ENCODE results near the gene GPR3. TPM values are rescaled to one million over a fixed set of nuclear protein-coding genes. Genes with fewer than 3 reads are reported as not detected.

The GPR3 gene
- total and polyA plus RNA-seq, 2 of the 13 experiments (the other 11 are each of a cell fraction or from before 2014, with no cell fraction given), result 1.00 to 2.6 TPM

DNA sequence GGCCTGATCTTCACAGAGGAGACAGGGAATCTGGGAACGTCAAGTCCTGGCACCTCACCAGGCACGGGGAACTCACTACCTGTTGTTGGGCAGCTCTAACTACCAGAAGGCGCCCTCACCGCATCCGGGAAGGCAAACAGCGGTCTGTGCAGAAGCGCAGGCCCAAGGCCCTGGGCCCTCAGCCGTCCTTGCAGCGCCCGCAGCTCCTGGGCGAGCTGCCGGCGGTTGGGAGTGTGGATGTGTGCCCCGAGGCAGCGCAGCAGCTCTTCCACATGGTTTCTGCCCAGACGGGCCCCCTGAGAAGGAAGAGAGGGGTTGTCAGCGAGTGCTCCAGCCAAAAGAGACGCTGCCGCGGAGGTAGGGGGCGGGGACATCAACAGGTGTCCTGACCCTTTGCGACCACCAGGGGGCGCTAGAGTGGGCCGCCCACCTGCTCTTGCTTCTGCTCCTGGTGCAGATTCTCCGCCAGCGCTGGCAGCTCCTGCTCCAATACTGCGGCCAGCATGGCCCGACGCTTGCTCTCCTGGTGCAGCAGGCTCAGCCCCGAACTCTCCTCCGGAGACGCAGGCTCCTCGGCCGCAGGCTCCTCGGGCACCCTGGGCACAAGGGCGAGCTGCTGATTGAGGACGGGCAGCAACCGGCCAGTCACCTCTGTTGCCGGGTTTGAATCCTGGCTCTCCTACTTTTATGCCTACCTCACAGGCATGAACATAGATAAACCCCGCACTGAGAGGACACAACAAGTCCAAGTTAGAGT is 35.0 kb upstream of the GPR3 start (continued):
- TF ChIP-seq SOX6 (IDR thresholded peaks at IDR 0.05), result no peak
- 0 out of 2 replicates have a peak, but pooled peaks have one; percentile 9 for TF ChIP-seq SOX6 (CRISPR knock-in tag; IDR thresholded peaks at IDR 0.05)
- TF ChIP-seq KLF16 (CRISPR knock-in tag; IDR thresholded peaks at IDR 0.05), result peak in 1 of 2 experiments; percentile 54; a peak in 1 of 4 replicates
- TF ChIP-seq RARG (CRISPR knock-in tag; IDR thresholded peaks at IDR 0.05; ENCODE audit: low read depth), result no peak
- no peak for TF ChIP-seq GZF1 (CRISPR knock-in tag; IDR thresholded peaks at IDR 0.05)
- TF ChIP-seq MED8 (CRISPR knock-in tag; IDR thresholded peaks at IDR 0.05; ENCODE audit: insufficient replicate concordance), result no peak
- TF ChIP-seq, protein P1, sequence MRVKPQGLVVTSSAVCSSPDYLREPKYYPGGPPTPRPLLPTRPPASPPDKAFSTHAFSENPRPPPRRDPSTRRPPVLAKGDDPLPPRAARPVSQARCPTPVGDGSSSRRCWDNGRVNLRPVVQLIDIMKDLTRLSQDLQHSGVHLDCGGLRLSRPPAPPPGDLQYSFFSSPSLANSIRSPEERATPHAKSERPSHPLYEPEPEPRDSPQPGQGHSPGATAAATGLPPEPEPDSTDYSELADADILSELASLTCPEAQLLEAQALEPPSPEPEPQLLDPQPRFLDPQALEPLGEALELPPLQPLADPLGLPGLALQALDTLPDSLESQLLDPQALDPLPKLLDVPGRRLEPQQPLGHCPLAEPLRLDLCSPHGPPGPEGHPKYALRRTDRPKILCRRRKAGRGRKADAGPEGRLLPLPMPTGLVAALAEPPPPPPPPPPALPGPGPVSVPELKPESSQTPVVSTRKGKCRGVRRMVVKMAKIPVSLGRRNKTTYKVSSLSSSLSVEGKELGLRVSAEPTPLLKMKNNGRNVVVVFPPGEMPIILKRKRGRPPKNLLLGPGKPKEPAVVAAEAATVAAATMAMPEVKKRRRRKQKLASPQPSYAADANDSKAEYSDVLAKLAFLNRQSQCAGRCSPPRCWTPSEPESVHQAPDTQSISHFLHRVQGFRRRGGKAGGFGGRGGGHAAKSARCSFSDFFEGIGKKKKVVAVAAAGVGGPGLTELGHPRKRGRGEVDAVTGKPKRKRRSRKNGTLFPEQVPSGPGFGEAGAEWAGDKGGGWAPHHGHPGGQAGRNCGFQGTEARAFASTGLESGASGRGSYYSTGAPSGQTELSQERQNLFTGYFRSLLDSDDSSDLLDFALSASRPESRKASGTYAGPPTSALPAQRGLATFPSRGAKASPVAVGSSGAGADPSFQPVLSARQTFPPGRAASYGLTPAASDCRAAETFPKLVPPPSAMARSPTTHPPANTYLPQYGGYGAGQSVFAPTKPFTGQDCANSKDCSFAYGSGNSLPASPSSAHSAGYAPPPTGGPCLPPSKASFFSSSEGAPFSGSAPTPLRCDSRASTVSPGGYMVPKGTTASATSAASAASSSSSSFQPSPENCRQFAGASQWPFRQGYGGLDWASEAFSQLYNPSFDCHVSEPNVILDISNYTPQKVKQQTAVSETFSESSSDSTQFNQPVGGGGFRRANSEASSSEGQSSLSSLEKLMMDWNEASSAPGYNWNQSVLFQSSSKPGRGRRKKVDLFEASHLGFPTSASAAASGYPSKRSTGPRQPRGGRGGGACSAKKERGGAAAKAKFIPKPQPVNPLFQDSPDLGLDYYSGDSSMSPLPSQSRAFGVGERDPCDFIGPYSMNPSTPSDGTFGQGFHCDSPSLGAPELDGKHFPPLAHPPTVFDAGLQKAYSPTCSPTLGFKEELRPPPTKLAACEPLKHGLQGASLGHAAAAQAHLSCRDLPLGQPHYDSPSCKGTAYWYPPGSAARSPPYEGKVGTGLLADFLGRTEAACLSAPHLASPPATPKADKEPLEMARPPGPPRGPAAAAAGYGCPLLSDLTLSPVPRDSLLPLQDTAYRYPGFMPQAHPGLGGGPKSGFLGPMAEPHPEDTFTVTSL (CRISPR knock-in tag; IDR thresholded peaks at IDR 0.05; ENCODE audit: borderline replicate concordance), result 0 out of 2 replicates have a peak, but pooled peaks have one; percentile 15
- no peak for TF ChIP-seq SNAI1 (CRISPR knock-in tag; IDR thresholded peaks at IDR 0.05; ENCODE audit: borderline replicate concordance)
- TF ChIP-seq KMT2A (CRISPR knock-in tag; IDR thresholded peaks at IDR 0.05), result 0 out of 2 replicates have a peak, but pooled peaks have one; percentile 20
- TF ChIP-seq FOXA1 (IDR thresholded peaks at IDR 0.05), result no peak
- TF ChIP-seq FOXA1 (CRISPR knock-in tag; IDR thresholded peaks at IDR 0.05), result no peak
- 0 out of 2 replicates have a peak, but pooled peaks have one; percentile 26 for TF ChIP-seq HOXD1 (CRISPR knock-in tag; IDR thresholded peaks at IDR 0.05)
- TF ChIP-seq, protein P2, sequence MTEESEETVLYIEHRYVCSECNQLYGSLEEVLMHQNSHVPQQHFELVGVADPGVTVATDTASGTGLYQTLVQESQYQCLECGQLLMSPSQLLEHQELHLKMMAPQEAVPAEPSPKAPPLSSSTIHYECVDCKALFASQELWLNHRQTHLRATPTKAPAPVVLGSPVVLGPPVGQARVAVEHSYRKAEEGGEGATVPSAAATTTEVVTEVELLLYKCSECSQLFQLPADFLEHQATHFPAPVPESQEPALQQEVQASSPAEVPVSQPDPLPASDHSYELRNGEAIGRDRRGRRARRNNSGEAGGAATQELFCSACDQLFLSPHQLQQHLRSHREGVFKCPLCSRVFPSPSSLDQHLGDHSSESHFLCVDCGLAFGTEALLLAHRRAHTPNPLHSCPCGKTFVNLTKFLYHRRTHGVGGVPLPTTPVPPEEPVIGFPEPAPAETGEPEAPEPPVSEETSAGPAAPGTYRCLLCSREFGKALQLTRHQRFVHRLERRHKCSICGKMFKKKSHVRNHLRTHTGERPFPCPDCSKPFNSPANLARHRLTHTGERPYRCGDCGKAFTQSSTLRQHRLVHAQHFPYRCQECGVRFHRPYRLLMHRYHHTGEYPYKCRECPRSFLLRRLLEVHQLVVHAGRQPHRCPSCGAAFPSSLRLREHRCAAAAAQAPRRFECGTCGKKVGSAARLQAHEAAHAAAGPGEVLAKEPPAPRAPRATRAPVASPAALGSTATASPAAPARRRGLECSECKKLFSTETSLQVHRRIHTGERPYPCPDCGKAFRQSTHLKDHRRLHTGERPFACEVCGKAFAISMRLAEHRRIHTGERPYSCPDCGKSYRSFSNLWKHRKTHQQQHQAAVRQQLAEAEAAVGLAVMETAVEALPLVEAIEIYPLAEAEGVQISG (CRISPR knock-in tag; IDR thresholded peaks at IDR 0.05), result 0 out of 2 replicates have a peak, but pooled peaks have one; percentile 54
- TF ChIP-seq NFRKB (IDR thresholded peaks at IDR 0.05), result no peak
- TF ChIP-seq MAZ (IDR thresholded peaks at IDR 0.05; ENCODE audit: borderline replicate concordance, low read depth, low read length), result no peak
- peak; percentile 56; the same call in 1 of the 2 replicates for TF ChIP-seq MAZ (CRISPR knock-in tag; IDR thresholded peaks at IDR 0.05; ENCODE audit: low read depth)
- peak; percentile 32; the same call in 1 of the 2 replicates for TF ChIP-seq REPIN1 (CRISPR knock-in tag; IDR thresholded peaks at IDR 0.05; ENCODE audit: borderline replicate concordance, low read depth)
- 0 out of 2 replicates have a peak, but pooled peaks have one; percentile 34 for TF ChIP-seq ZNF850 (CRISPR knock-in tag; conservative IDR thresholded peaks at IDR 0.05)
- no peak for TF ChIP-seq ZNF616 (CRISPR knock-in tag; IDR thresholded peaks at IDR 0.05; ENCODE audit: low read depth)
- no peak for TF ChIP-seq KDM5A (IDR thresholded peaks at IDR 0.05; ENCODE audit: borderline replicate concordance, low read length)
